Muscle of leg (tissue), 11 donors: ENCODE measurements around the gene KLF4. TPM values are rescaled to one million over a fixed set of nuclear protein-coding genes. Genes with fewer than 3 reads are reported as not detected.

Source experiments
- DNase-seq: peaks from one replicate; pipeline ENCODE4 v3.0.0; 2013
- H3K27ac ChIP-seq: one replicate; pipeline ENCODE4 v1.5.1; 2013; ENCODE audit warnings: mild to moderate bottlenecking, low read length, control low read depth
- H3K27me3 ChIP-seq: one replicate; pipeline ENCODE4 v1.6.1; 2013; ENCODE audit warnings: low read length; ENCODE audit not compliant: control insufficient read depth, insufficient read depth
- H3K36me3 ChIP-seq: one replicate; pipeline ENCODE4 v1.6.1; 2013; ENCODE audit warnings: low read length; ENCODE audit not compliant: control insufficient read depth, insufficient read depth
- H3K4me1 ChIP-seq: one replicate; pipeline ENCODE4 v1.6.1; 2013; ENCODE audit warnings: low read length; ENCODE audit not compliant: control insufficient read depth, insufficient read depth
- H3K4me3 ChIP-seq: one replicate; pipeline ENCODE4 v1.5.1; 2013; ENCODE audit warnings: low read length, control low read depth
- H3K9me3 ChIP-seq: replicated peaks from 2 replicates; pipeline ENCODE4 v1.6.1; 2013; ENCODE audit warnings: low read depth, low read length; ENCODE audit not compliant: control insufficient read depth
- WGBS: methylation state at CpG from one replicate; pipeline ENCODE4 v1.1.5; 2013; ENCODE audit warnings: missing lambda C conversion rate; ENCODE audit not compliant: insufficient coverage; 5-methylcytosine and 5-hydroxymethylcytosine counted together
- polyA plus RNA-seq, 8 donors: library from polyadenylated mRNA; unstranded; fragments of 120-200 nt; gene quantifications; one replicate each; pipeline versions ENCODE4 v1.2.1 to v1.2.3, GENCODE V29; 2013; ENCODE audit warnings: inconsistent platforms in 1 of 8, low replicate concordance in 1 of 8; ENCODE audit not compliant: insufficient read length in 8 of 8, insufficient read depth in 1 of 8
- total RNA-seq: library from RNA; stranded (reverse); fragments of 120-200 nt; gene quantifications from one replicate; pipeline ENCODE4 v1.2.4, GENCODE V29; 2013

The KLF4 gene
- total and polyA plus RNA-seq, 9 donors = 24.0 to 65.8 (median 32.6) TPM

GRCh38 chr9:107488375-107489143 lies 1.0 kb downstream of the KLF4 start:
- Histone ChIP-seq H3K4me3 (peak overlapping the region; percentile 84), H3K27me3 (peaks cover 45% of the 10 kb centered on the region), H3K9me3 (no peaks in the 10 kb centered on the region), H3K27ac (peak overlapping the region; percentile 72), H3K36me3 (peaks cover 15% of the 10 kb centered on the region), H3K4me1 (peaks cover 40% of the 10 kb centered on the region)
- DNase-seq = peak; percentile 83
- under 1% methylated on average over 80 of the region's 80 CpGs for WGBS

- Histone ChIP-seq H3K4me1 (peaks cover 40% of the 10 kb centered on the region), H3K4me3 (peak overlapping the region; percentile 84), H3K27ac (peak overlapping the region; percentile 72), H3K36me3 (peaks cover 15% of the 10 kb centered on the region), H3K9me3 (no peaks in the 10 kb centered on the region), H3K27me3 (peaks cover 45% of the 10 kb centered on the region)
- WGBS = 3% methylated on average over 91 of the region's 91 CpGs
- peak; percentile 83 for DNase-seq
Measured at GRCh38 chr9:107487521-107488374, 1.8 kb downstream of the KLF4 start.

DNA sequence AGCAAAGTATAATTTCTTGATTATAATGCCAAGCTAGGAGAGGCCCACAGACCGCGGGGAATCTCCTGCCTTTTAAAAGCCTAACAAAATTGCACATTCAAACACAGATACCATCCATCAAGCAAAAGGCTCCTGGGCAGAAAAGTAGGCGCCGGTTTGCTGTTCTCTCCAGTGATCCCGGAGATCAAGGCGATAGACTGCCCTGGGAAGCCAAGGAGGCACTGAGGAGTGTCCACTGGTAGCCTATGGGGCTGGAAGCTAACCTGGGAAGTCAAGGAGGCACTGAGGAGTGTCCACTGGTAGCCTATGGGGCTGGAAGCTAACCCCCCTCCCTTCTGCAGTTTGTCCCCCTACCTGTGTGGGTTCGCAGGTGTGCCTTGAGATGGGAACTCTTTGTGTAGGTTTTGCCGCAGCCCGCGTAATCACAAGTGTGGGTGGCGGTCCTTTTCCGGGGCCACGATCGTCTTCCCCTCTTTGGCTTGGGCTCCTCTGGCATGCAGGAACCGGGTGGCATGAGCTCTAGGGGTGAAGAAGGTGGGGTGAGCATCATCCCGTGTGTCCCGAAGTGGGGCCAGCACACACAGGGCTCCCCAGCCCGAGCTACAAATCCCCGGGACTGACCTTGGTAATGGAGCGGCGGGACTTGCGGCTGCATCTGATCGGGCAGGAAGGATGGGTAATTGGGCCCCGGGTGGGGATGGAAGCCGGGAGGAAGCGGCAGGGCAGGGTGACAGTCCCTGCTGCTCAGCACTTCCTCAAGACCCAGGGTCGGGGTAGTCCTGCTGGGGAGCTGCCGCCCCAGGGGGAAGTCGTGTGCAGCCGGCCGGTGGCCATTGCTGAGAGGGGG lies 2.7 kb downstream of the KLF4 start:
- peaks cover 43% of the 10 kb centered on the region for H3K27me3 ChIP-seq
- H3K9me3 ChIP-seq = no peaks in the 10 kb centered on the region
- H3K27ac ChIP-seq = peak overlapping the region; percentile 53
- peaks cover 15% of the 10 kb centered on the region for H3K36me3 ChIP-seq
- no peak for DNase-seq
- peaks cover 38% of the 10 kb centered on the region for H3K4me1 ChIP-seq
- peak overlapping the region; percentile 84 for H3K4me3 ChIP-seq
- 33% methylated on average over 26 of the region's 31 CpGs for WGBS

DNA sequence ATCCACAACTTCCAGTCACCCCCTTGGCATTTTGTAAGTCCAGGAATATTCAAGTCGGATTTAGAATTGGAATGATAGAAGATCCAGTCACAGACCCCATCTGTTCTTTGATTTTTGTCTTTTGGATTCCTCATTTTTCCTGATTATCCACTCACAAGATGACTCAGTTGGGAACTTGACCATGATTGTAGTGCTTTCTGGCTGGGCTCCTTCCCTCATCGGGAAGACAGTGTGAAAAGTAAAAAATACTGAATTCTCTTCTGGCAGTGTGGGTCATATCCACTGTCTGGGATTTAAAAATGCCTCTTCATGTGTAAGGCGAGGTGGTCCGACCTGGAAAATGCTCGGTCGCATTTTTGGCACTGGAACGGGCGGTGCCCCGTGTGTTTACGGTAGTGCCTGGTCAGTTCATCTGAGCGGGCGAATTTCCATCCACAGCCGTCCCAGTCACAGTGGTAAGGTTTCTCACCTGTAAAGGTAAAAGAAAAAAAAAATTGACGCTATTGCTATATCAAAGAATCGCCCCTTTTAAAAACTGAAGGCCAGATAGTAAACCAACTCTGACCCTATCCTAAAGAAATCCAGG lies 4.0 kb downstream of the KLF4 start:
- H3K4me1 ChIP-seq = peaks cover 26% of the 10 kb centered on the region
- WGBS = 88% methylated on average over 9 of the region's 15 CpGs
- no peak for DNase-seq
- peak overlapping the region; percentile 25 for H3K27ac ChIP-seq
- H3K36me3 ChIP-seq = peaks cover 15% of the 10 kb centered on the region
- H3K27me3 ChIP-seq = peaks cover 31% of the 10 kb centered on the region
- peak overlapping the region; percentile 84 for H3K4me3 ChIP-seq
- H3K9me3 ChIP-seq = no peaks in the 10 kb centered on the region

- peak; percentile 91 for DNase-seq
- Histone ChIP-seq H3K27me3 (peaks cover 25% of the 10 kb centered on the region), H3K4me1 (peaks cover 19% of the 10 kb centered on the region), H3K9me3 (no peaks in the 10 kb centered on the region), H3K4me3 (no peak overlapping the region), H3K27ac (no peak overlapping the region), H3K36me3 (peaks cover 15% of the 10 kb centered on the region)
- no CpG with 5 or more reads among the region's 4 CpGs for WGBS
Measured at GRCh38 chr9:107484117-107484723, 5.3 kb downstream of the KLF4 start.

GRCh38 chr9:107483666-107484065 lies 5.9 kb downstream of the KLF4 start:
- DNase-seq = no peak
- Histone ChIP-seq H3K4me1 (peaks cover 19% of the 10 kb centered on the region), H3K4me3 (no peak overlapping the region), H3K36me3 (peaks cover 15% of the 10 kb centered on the region), H3K27ac (no peak overlapping the region), H3K9me3 (no peaks in the 10 kb centered on the region), H3K27me3 (peaks cover 20% of the 10 kb centered on the region)
- no CpG with 5 or more reads among the region's 2 CpGs for WGBS

DNA sequence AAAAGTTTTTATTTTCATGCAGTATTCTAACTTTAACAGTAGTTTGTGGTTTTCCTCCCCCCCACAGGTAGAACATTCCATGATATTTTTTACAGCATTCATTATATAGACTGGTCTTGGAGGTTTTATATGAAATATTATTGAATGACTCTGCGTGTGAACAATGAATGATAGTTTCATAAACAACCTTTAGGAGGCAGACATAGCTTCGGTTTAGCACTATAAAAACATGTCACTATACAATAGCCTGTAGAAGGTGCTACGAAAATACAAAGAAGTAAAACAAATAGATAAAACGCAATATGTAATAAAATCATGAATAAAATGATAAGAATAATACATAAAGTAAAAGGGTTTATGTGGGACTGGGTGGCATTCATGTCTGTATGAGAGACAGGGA lies 8.5 kb downstream of the KLF4 start:
- no CpG with 5 or more reads among the region's 4 CpGs for WGBS
- H3K27ac ChIP-seq = no peak overlapping the region
- peaks cover 7% of the 10 kb centered on the region for H3K36me3 ChIP-seq
- H3K27me3 ChIP-seq = no peaks in the 10 kb centered on the region
- H3K4me1 ChIP-seq = peaks cover 3% of the 10 kb centered on the region
- no peaks in the 10 kb centered on the region for H3K9me3 ChIP-seq
- H3K4me3 ChIP-seq = no peak overlapping the region
- peak; percentile 53 for DNase-seq

- Histone ChIP-seq H3K27me3 (no peaks in the 10 kb centered on the region), H3K4me1 (no peaks in the 10 kb centered on the region), H3K4me3 (no peak overlapping the region), H3K36me3 (peaks cover 4% of the 10 kb centered on the region), H3K9me3 (no peaks in the 10 kb centered on the region), H3K27ac (no peak overlapping the region)
- 77% methylated on average over 7 of the region's 12 CpGs for WGBS
- DNase-seq = peak; percentile 67
Measured at GRCh38 chr9:107480386-107480789, 9.2 kb downstream of the KLF4 start.

DNA sequence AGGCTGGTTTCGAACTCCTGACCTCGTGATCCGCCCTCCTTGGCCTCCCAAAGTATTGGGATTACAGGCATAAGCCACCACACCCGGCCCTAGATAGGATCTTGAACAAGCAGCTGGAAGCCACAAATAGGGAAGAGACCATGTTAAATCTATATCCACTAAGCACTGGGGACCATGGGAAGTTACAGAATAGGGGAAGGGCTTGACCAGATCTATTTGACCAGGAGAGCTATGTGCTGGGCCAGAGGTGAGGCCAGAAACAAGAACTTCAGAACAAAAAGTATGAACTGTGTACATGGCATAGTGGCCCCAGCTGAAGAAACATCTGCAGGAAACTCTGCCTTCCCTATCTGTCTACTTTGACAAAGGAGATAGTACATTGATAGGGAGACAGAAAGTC lies 10.8 kb downstream of the KLF4 start:
- DNase-seq = no peak
- 100% methylated on average over 2 of the region's 4 CpGs for WGBS
- no peaks in the 10 kb centered on the region for H3K4me1 ChIP-seq
- no peak overlapping the region for H3K27ac ChIP-seq
- H3K27me3 ChIP-seq = no peaks in the 10 kb centered on the region
- no peaks in the 10 kb centered on the region for H3K36me3 ChIP-seq
- no peak overlapping the region for H3K4me3 ChIP-seq
- no peaks in the 10 kb centered on the region for H3K9me3 ChIP-seq
